Astrocyte (in vitro differentiated cells and primary cell): ENCODE results near the gene PROS1. TPM values are rescaled to one million over a fixed set of nuclear protein-coding genes. Genes with fewer than 3 reads are reported as not detected.
"Not testable (repeated sequence)": the region's sequence is repeated elsewhere in the genome, so short reads cannot be mapped to it uniquely, and the experiment has no call there.

Source experiments
- DNase-seq: peaks from one replicate; pipeline ENCODE4 v3.0.0-alpha.2; 2010; ENCODE audit warnings: low read depth
- FAIRE-seq: peaks from 2 replicates; lab custom pipeline; 2011; peaks lifted over from hg19 to GRCh38; lab: Jason Lieb, UNC
- H2AFZ ChIP-seq: 2 replicates; pipeline ENCODE4 v1.6.0; 2012; ENCODE audit warnings: low read depth, low read length, inconsistent platforms
- H3K27ac ChIP-seq: 2 replicates; pipeline ENCODE4 v1.5.1; 2011; ENCODE audit warnings: low read depth, low read length, inconsistent platforms
- H3K27me3 ChIP-seq: 2 replicates; pipeline ENCODE4 v1.6.0; 2011; ENCODE audit warnings: low read length, inconsistent platforms; ENCODE audit not compliant: insufficient read depth
- H3K36me3 ChIP-seq: 2 replicates; pipeline ENCODE4 v1.5.1; 2011; ENCODE audit warnings: low read length, inconsistent platforms; ENCODE audit not compliant: insufficient read depth
- H3K4me1 ChIP-seq: 2 replicates; pipeline ENCODE4 v1.5.1; 2011; ENCODE audit warnings: low read length, inconsistent platforms; ENCODE audit not compliant: insufficient read depth
- H3K4me2 ChIP-seq: 2 replicates; pipeline ENCODE4 v1.6.0; 2012; ENCODE audit warnings: low read length, inconsistent platforms
- H3K4me3 ChIP-seq: 2 replicates; pipeline ENCODE4 v1.5.1; 2011; ENCODE audit warnings: low read depth, mild to moderate bottlenecking, low read length, inconsistent platforms; ENCODE audit not compliant: insufficient read depth
- H3K79me2 ChIP-seq: 2 replicates; pipeline ENCODE4 v1.6.0; 2012; ENCODE audit warnings: mild to moderate bottlenecking, low read length, inconsistent platforms; ENCODE audit not compliant: insufficient read depth
- H3K9ac ChIP-seq: 2 replicates; pipeline ENCODE4 v1.6.0; 2012; ENCODE audit warnings: mild to moderate bottlenecking, low read length, inconsistent platforms
- H3K9me3 ChIP-seq: 2 replicates; pipeline ENCODE4 v1.5.1; 2012; ENCODE audit warnings: low read depth, mild to moderate bottlenecking, low read length, inconsistent platforms; ENCODE audit not compliant: insufficient read depth
- H4K20me1 ChIP-seq: 2 replicates; pipeline ENCODE4 v1.6.0; 2012; ENCODE audit warnings: low read length, inconsistent platforms; ENCODE audit not compliant: insufficient read depth
- H3K27ac Mint-ChIP-seq: one replicate; pipeline ENCODE4 v1.8.0; 2021; ENCODE audit warnings: mild to moderate bottlenecking, mixed read lengths; ENCODE audit not compliant: unreplicated experiment
- H3K27me3 Mint-ChIP-seq: one replicate; pipeline ENCODE4 v1.8.0; 2021; ENCODE audit warnings: low read depth, mixed read lengths; ENCODE audit not compliant: unreplicated experiment
- H3K36me3 Mint-ChIP-seq: one replicate; pipeline ENCODE4 v1.8.0; 2021; ENCODE audit warnings: low read depth, mixed read lengths; ENCODE audit not compliant: unreplicated experiment
- H3K4me1 Mint-ChIP-seq: one replicate; pipeline ENCODE4 v1.8.0; 2021; ENCODE audit warnings: low read depth, mixed read lengths; ENCODE audit not compliant: unreplicated experiment
- H3K4me3 Mint-ChIP-seq: one replicate; pipeline ENCODE4 v1.8.0; 2021; ENCODE audit warnings: mild to moderate bottlenecking, moderate library complexity, mixed read lengths; ENCODE audit not compliant: unreplicated experiment
- H3K9me3 Mint-ChIP-seq: one replicate; pipeline ENCODE4 v1.8.0; 2021; ENCODE audit warnings: mild to moderate bottlenecking, mixed read lengths; ENCODE audit not compliant: unreplicated experiment
- CTCF ChIP-seq: IDR thresholded peaks from 2 replicates; pipeline ENCODE4 v1.5.1; 2011; ENCODE audit warnings: low read depth, mild to moderate bottlenecking, inconsistent platforms, low read length, moderate library complexity; ENCODE audit not compliant: insufficient read depth
- EZH2 ChIP-seq: IDR thresholded peaks from 2 replicates; pipeline ENCODE4 v1.6.1; 2012; ENCODE audit warnings: mild to moderate bottlenecking, low read length, inconsistent platforms; ENCODE audit not compliant: insufficient read depth
- total RNA-seq: library from RNA; stranded (reverse); gene quantifications from 2 replicates; pipeline ENCODE4 v1.2.1, GENCODE V29; 2021

The PROS1 gene
- total RNA-seq, 1 donor from 2014 or later: 13.4 TPM

GRCh38 chr3:93962798-93963197 lies 10.9 kb downstream of the PROS1 start:
- Histone ChIP-seq H3K4me2 (no peak overlapping the region), H3K79me2 (no peaks in the 10 kb centered on the region), H3K9me3 (no peaks in the 10 kb centered on the region), H3K36me3 (no peaks in the 10 kb centered on the region), H3K27me3 (no peaks in the 10 kb centered on the region), H3K27ac (no peak overlapping the region), H4K20me1 (no peaks in the 10 kb centered on the region), H2AFZ (no peak overlapping the region), H3K4me3 (no peak overlapping the region), H3K4me1 (no peaks in the 10 kb centered on the region), H3K9ac (no peak overlapping the region)
- TF ChIP-seq CTCF: no peak
- no peak for TF ChIP-seq EZH2
- FAIRE-seq (no peak), DNase-seq (no peak)
- Mint-ChIP-seq H3K4me3 (no peak overlapping the region), H3K36me3 (no peaks in the 10 kb centered on the region), H3K27me3 (peaks cover 9% of the 10 kb centered on the region), H3K9me3 (peaks cover 9% of the 10 kb centered on the region), H3K27ac (no peak overlapping the region), H3K4me1 (no peaks in the 10 kb centered on the region)

- FAIRE-seq: no peak
- TF ChIP-seq CTCF (no peak), EZH2 (no peak)
- no peaks in the 10 kb centered on the region for H3K4me1 Mint-ChIP-seq
Observed at GRCh38 chr3:93961489-93961888, 12.2 kb downstream of the PROS1 start.

GRCh38 chr3:93961026-93961425 lies 12.7 kb downstream of the PROS1 start:
- Histone ChIP-seq H3K4me1 (no peaks in the 10 kb centered on the region), H4K20me1 (no peaks in the 10 kb centered on the region), H3K9me3 (no peaks in the 10 kb centered on the region), H3K4me2 (no peak overlapping the region), H3K27me3 (no peaks in the 10 kb centered on the region), H3K79me2 (no peaks in the 10 kb centered on the region), H3K9ac (no peak overlapping the region), H3K36me3 (no peaks in the 10 kb centered on the region), H3K4me3 (no peak overlapping the region), H2AFZ (no peak overlapping the region), H3K27ac (no peak overlapping the region)
- H3K9me3 Mint-ChIP-seq: peaks cover 14% of the 10 kb centered on the region
- DNase-seq: no peak
- no peak overlapping the region for H3K4me3 Mint-ChIP-seq
- H3K27ac Mint-ChIP-seq: no peak overlapping the region
- no peak for FAIRE-seq
- H3K27me3 Mint-ChIP-seq: peaks cover 9% of the 10 kb centered on the region
- no peak for TF ChIP-seq EZH2
- TF ChIP-seq CTCF: no peak
- H3K4me1 Mint-ChIP-seq: no peaks in the 10 kb centered on the region
- H3K36me3 Mint-ChIP-seq: no peaks in the 10 kb centered on the region

More at GRCh38 chr3:93961489-93961888, 12.2 kb downstream of the PROS1 start:
- no peak overlapping the region for H2AFZ ChIP-seq
- H3K9me3 ChIP-seq: no peaks in the 10 kb centered on the region
- no peak for DNase-seq
- Mint-ChIP-seq H3K27ac (no peak overlapping the region), H3K4me3 (no peak overlapping the region), H3K36me3 (no peaks in the 10 kb centered on the region), H3K27me3 (peaks cover 9% of the 10 kb centered on the region), H3K9me3 (peaks cover 11% of the 10 kb centered on the region)
- H3K27me3 ChIP-seq: no peaks in the 10 kb centered on the region
- no peak overlapping the region for H3K4me2 ChIP-seq
- no peaks in the 10 kb centered on the region for H3K36me3 ChIP-seq
- H3K27ac ChIP-seq: no peak overlapping the region
- H3K79me2 ChIP-seq: no peaks in the 10 kb centered on the region
- no peaks in the 10 kb centered on the region for H3K4me1 ChIP-seq
- H3K4me3 ChIP-seq: no peak overlapping the region
- H3K9ac ChIP-seq: no peak overlapping the region
- no peaks in the 10 kb centered on the region for H4K20me1 ChIP-seq

GRCh38 chr3:93949958-93950357 lies 23.7 kb downstream of the PROS1 start:
- H3K4me3 Mint-ChIP-seq, H3K27me3 Mint-ChIP-seq, FAIRE-seq: not testable (repeated sequence)

More at GRCh38 chr3:93949958-93950357, 23.7 kb downstream of the PROS1 start:
- not testable (repeated sequence) for DNase-seq, H2AFZ ChIP-seq, H3K36me3 Mint-ChIP-seq, H3K27ac ChIP-seq, H3K79me2 ChIP-seq, H3K36me3 ChIP-seq, H3K9me3 ChIP-seq, H3K4me1 ChIP-seq, H3K4me1 Mint-ChIP-seq, H3K27ac Mint-ChIP-seq, H3K4me2 ChIP-seq, H4K20me1 ChIP-seq, H3K27me3 ChIP-seq, H3K9ac ChIP-seq, H3K4me3 ChIP-seq
- H3K9me3 Mint-ChIP-seq: peaks cover 11% of the 10 kb centered on the region
